Adipocyte (in vitro differentiated cells): ENCODE results near the gene EPHA5.

Experiments used
- DNase-seq: peaks from one replicate; pipeline ENCODE4 v3.0.0-alpha.2; 2015; ENCODE audit warnings: low read depth
- H3K27me3 ChIP-seq: replicated peaks from 2 replicates; pipeline ENCODE4 v1.7.0; 2013; ENCODE audit warnings: mild to moderate bottlenecking, low read length, moderate library complexity; ENCODE audit not compliant: control insufficient read depth, insufficient read depth
- H3K36me3 ChIP-seq: 2 replicates; pipeline ENCODE4 v1.7.0; 2013; ENCODE audit warnings: low read length, mild to moderate bottlenecking, moderate library complexity; ENCODE audit not compliant: control insufficient read depth, insufficient read depth, severe bottlenecking
- H3K4me1 ChIP-seq: 2 replicates; pipeline ENCODE4 v1.7.0; 2013; ENCODE audit warnings: mild to moderate bottlenecking, low read length, moderate library complexity; ENCODE audit not compliant: control insufficient read depth, insufficient read depth
- H3K4me3 ChIP-seq: 2 replicates; pipeline ENCODE4 v1.7.0; 2013; ENCODE audit warnings: mild to moderate bottlenecking, low read length, moderate library complexity
- H3K9ac ChIP-seq: 2 replicates; pipeline ENCODE4 v1.7.0; 2013; ENCODE audit warnings: mild to moderate bottlenecking, low read length, moderate library complexity
- H3K9me3 ChIP-seq: 2 replicates; pipeline ENCODE4 v1.7.0; 2013; ENCODE audit warnings: mild to moderate bottlenecking, low read length, moderate library complexity; ENCODE audit not compliant: control insufficient read depth

The EPHA5 gene

GRCh38 chr4:65670331-65671031 lies at the start of gene EPHA5:
Gene EPHA5 (minus strand): TSS chr4:65670489. CDS start chr4:65669742, 747 bp downstream.
- Histone ChIP-seq H3K9ac (no peak within 1 kb of the TSS), H3K4me3 (peak within 1 kb of the TSS; percentile 77), H3K9me3 (no peaks in the 10 kb centered on the region), H3K4me1 (peaks cover 25% of the 10 kb centered on the region), H3K27me3 (peaks cover 26% of the 10 kb centered on the region), H3K36me3 (no peaks in the 10 kb centered on the region)
- peak; percentile 92 for DNase-seq

GRCh38 chr4:65719635-65720034 lies 49.3 kb upstream of the EPHA5 start:
- no peaks in the 10 kb centered on the region for H3K9me3 ChIP-seq
- H3K27me3 ChIP-seq = no peaks in the 10 kb centered on the region
- no peak overlapping the region for H3K9ac ChIP-seq
- H3K36me3 ChIP-seq = no peaks in the 10 kb centered on the region
- H3K4me1 ChIP-seq = no peaks in the 10 kb centered on the region
- no peak overlapping the region for H3K4me3 ChIP-seq
- DNase-seq = no peak

DNA sequence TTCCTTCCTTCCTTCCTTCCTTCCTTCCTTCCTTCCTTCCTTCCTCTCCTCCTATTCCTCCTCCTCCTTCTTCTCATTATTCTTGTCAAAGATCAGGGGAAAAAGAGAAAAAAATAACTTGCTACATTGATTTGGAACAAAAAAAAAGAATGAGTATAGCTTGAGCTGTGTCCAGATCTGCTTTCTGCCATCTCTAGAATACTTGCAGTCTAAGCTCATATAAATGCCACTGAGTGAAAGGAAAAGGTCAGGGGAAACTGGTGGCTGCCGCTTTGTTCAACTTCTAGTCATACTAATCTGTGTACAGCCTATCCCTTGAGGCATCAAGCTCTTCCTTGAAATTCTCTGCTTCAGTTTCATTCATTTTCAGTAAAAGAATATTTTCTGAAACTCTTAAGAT lies 28.3 kb upstream of the EPHA5 start:
- no peaks in the 10 kb centered on the region for H3K4me1 ChIP-seq
- H3K27me3 ChIP-seq = no peaks in the 10 kb centered on the region
- no peak for DNase-seq
- no peak overlapping the region for H3K4me3 ChIP-seq
- no peaks in the 10 kb centered on the region for H3K36me3 ChIP-seq
- no peaks in the 10 kb centered on the region for H3K9me3 ChIP-seq
- no peak overlapping the region for H3K9ac ChIP-seq

GRCh38 chr4:65696436-65696835 lies 26.1 kb upstream of the EPHA5 start:
- Histone ChIP-seq H3K4me1 (no peaks in the 10 kb centered on the region), H3K36me3 (no peaks in the 10 kb centered on the region), H3K4me3 (no peak overlapping the region), H3K27me3 (no peaks in the 10 kb centered on the region), H3K9ac (no peak overlapping the region), H3K9me3 (no peaks in the 10 kb centered on the region)
- DNase-seq = no peak

- no peak overlapping the region for H3K9ac ChIP-seq
- no peak overlapping the region for H3K4me3 ChIP-seq
- DNase-seq = no peak
- no peaks in the 10 kb centered on the region for H3K9me3 ChIP-seq
- peaks cover 25% of the 10 kb centered on the region for H3K4me1 ChIP-seq
- H3K36me3 ChIP-seq = no peaks in the 10 kb centered on the region
- H3K27me3 ChIP-seq = peaks cover 26% of the 10 kb centered on the region
Observed at GRCh38 chr4:65671372-65671771, 1.1 kb upstream of the EPHA5 start.

GRCh38 chr4:65670020-65670330 lies 314 bp downstream of the EPHA5 start:
- no peaks in the 10 kb centered on the region for H3K9me3 ChIP-seq
- H3K9ac ChIP-seq = no peak overlapping the region
- no peak for DNase-seq
- H3K4me3 ChIP-seq = peak overlapping the region; percentile 77
- peaks cover 25% of the 10 kb centered on the region for H3K4me1 ChIP-seq
- peaks cover 26% of the 10 kb centered on the region for H3K27me3 ChIP-seq
- no peaks in the 10 kb centered on the region for H3K36me3 ChIP-seq

GRCh38 chr4:65669111-65670019 lies 924 bp downstream of the EPHA5 start:
- peaks cover 25% of the 10 kb centered on the region for H3K4me1 ChIP-seq
- no peaks in the 10 kb centered on the region for H3K36me3 ChIP-seq
- H3K27me3 ChIP-seq = peaks cover 26% of the 10 kb centered on the region
- no peak overlapping the region for H3K9ac ChIP-seq
- peak overlapping the region; percentile 77 for H3K4me3 ChIP-seq
- peak; percentile 59 for DNase-seq
- H3K9me3 ChIP-seq = no peaks in the 10 kb centered on the region

GRCh38 chr4:65668201-65669089 lies 1.8 kb downstream of the EPHA5 start:
- H3K36me3 ChIP-seq = no peaks in the 10 kb centered on the region
- no peaks in the 10 kb centered on the region for H3K9me3 ChIP-seq
- H3K9ac ChIP-seq = no peak overlapping the region
- peak overlapping the region; percentile 73 for H3K4me3 ChIP-seq
- H3K27me3 ChIP-seq = peaks cover 26% of the 10 kb centered on the region
- DNase-seq = peak; percentile 81
- peaks cover 25% of the 10 kb centered on the region for H3K4me1 ChIP-seq

GRCh38 chr4:65667506-65668041 lies 2.7 kb downstream of the EPHA5 start:
- Histone ChIP-seq H3K27me3 (peaks cover 26% of the 10 kb centered on the region), H3K9ac (no peak overlapping the region), H3K9me3 (no peaks in the 10 kb centered on the region), H3K4me1 (peaks cover 25% of the 10 kb centered on the region), H3K4me3 (peak overlapping the region; percentile 73), H3K36me3 (no peaks in the 10 kb centered on the region)
- DNase-seq = no peak

DNA sequence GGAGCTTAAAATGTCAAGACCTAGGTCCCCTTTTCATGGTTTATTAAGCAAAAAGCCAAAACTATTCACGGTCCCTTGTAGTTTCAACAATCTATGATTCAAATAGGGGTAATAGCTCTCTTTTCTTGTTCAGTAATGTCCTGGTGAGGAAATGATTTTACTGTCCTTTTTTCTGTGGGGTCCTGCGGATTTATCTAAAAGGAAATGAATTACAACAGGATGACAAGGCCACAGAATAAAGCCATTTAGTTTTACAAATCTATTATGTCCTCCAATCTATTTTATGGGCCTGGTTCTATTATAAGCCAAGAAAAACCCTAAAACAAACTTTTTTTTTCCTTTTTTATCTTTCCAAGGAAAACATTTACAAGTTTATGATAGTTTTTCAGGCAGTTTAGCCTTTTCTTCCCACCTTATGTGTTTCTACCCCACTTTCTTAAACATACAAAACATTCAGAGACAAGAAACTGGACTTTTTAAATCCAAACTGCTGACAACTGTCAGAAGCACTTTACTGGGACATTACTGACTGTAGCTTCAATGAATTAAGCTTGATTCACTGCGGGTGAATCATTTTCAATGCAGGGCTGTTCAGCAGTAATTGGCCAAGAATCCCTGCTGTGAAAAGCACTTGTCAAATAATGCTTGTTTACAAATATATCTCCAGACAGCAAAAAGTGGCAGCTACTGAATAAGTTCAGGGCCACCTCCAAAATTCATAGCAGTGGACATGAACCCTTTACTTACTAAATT lies 4.3 kb downstream of the EPHA5 start:
- Histone ChIP-seq H3K4me1 (peaks cover 25% of the 10 kb centered on the region), H3K4me3 (no peak overlapping the region), H3K9me3 (no peaks in the 10 kb centered on the region), H3K36me3 (no peaks in the 10 kb centered on the region), H3K27me3 (peaks cover 26% of the 10 kb centered on the region), H3K9ac (no peak overlapping the region)
- peak; percentile 38 for DNase-seq
